Gastroesophageal sphincter (tissue), 3 donors: ENCODE measurements around the gene ROR2.

Experiments used
- EP300 ChIP-seq: sonication (generic); formaldehyde crosslinking; IDR thresholded peaks from one replicate; pipeline ENCODE4 v1.6.1; 2017; ENCODE audit warnings: antibody characterized with exemption, mild to moderate bottlenecking
- POLR2A ChIP-seq, 2 donors: fragments of 450-650 bp; IDR thresholded peaks; one replicate each; pipeline ENCODE4 v1.6.1; 2017; ENCODE audit warnings: antibody characterized with exemption in 2 of 2, mild to moderate bottlenecking in 2 of 2, moderate library complexity in 1 of 2
- POLR2AphosphoS5 ChIP-seq: sonication (generic); formaldehyde crosslinking; IDR thresholded peaks from one replicate; pipeline ENCODE4 v1.6.1; 2017; ENCODE audit warnings: antibody characterized with exemption
- TF ChIP-seq, protein P1 (sequence below), 4 experiments: fragments of 200-600 bp in 2 of 4; fragments of 450-650 bp in 2 of 4; sonication (generic) in 1 of 4; IDR thresholded peaks; one replicate each; pipeline ENCODE4 v1.5.1; 2017 to 2019; ENCODE audit warnings: antibody characterized with exemption in 4 of 4, mild to moderate bottlenecking in 2 of 4, moderate library complexity in 2 of 4

DNA sequence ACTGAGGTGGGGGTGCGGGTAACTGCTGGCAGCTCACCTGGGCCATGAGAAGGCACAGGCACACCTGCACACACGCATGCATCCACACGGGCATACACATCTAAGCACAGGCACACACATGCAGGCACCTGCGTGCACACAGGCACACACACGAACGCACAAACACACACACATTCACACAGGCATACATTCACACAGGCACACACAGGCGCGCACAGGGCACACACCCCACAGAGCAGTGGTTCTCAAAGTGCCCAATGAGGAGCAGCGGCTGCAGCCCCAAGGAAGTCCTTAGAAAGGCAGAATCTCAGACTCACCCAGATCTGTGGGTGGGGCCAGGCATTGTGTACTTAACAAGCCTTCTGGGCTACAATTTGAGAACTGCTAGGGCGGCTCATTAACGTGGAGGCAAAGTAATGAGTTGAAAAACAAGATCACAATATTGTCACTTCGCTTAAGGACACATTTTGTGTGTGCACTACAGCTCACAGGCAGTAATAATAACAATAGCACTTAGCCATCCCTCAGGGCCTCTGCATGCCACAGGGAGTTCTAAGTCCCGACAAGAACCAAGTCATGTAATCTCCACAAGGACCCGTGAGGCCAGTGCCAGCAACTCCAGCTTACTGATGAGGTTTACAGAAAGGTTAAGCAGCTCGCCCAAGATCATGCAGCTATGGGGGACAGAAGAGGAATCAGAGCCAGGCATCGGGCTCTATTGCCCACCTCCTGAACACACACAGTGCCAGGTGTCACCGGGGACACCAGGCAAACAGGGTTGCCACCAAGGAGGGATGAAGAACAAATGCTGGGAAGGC, 91.6 kb downstream of the ROR2 start:
- TF ChIP-seq POLR2AphosphoS5 (no peak), POLR2A (IDR thresholded peaks at IDR 0.05) (no peak), EP300 (no peak)
- TF ChIP-seq, protein P1, sequence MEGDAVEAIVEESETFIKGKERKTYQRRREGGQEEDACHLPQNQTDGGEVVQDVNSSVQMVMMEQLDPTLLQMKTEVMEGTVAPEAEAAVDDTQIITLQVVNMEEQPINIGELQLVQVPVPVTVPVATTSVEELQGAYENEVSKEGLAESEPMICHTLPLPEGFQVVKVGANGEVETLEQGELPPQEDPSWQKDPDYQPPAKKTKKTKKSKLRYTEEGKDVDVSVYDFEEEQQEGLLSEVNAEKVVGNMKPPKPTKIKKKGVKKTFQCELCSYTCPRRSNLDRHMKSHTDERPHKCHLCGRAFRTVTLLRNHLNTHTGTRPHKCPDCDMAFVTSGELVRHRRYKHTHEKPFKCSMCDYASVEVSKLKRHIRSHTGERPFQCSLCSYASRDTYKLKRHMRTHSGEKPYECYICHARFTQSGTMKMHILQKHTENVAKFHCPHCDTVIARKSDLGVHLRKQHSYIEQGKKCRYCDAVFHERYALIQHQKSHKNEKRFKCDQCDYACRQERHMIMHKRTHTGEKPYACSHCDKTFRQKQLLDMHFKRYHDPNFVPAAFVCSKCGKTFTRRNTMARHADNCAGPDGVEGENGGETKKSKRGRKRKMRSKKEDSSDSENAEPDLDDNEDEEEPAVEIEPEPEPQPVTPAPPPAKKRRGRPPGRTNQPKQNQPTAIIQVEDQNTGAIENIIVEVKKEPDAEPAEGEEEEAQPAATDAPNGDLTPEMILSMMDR (IDR thresholded peaks at IDR 0.05), result no peak
